Ovary (tissue), 3 donors: ENCODE results near the gene MYOZ3.

ENCODE experiments used
- EP300 ChIP-seq: sonication (generic); formaldehyde crosslinking; IDR thresholded peaks from one replicate; pipeline ENCODE4 v1.6.1; 2017; ENCODE audit warnings: antibody characterized with exemption
- POLR2A ChIP-seq: fragments of 450-650 bp; IDR thresholded peaks from one replicate; pipeline ENCODE4 v1.6.1; 2017; ENCODE audit warnings: antibody characterized with exemption, mild to moderate bottlenecking, moderate library complexity
- TF ChIP-seq, protein P1 (sequence below), 3 donors: fragments of 450-650 bp in 2 of 3; fragments of 200-600 bp in 1 of 3; IDR thresholded peaks; one replicate each; pipeline versions ENCODE4 v1.5.1 to v1.8.0; 2016 to 2022; ENCODE audit warnings: antibody characterized with exemption in 3 of 3, mild to moderate bottlenecking in 1 of 3
- donor health status: DM: no; HTN: no; CAD: no.

DNA sequence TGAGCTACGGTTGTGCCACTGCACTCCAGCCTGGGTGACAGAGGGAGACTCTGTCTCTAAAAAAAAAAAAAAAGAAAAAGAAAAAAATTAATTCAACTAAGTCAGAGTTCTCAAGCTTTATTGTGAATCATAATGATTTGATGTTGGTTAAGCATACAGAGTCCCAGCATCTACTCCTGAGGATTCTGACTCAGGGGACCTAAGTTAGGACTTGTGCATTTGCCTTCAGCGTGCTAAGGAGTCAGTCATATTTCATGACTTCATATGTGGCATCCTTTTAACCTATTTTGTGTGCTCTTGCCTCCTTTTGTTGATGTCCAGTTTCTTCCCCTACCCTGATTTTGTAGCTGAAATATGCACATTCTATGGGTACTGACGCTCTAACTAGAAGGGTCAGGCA is 2.9 kb downstream of the MYOZ3 start:
- TF ChIP-seq, protein P1, sequence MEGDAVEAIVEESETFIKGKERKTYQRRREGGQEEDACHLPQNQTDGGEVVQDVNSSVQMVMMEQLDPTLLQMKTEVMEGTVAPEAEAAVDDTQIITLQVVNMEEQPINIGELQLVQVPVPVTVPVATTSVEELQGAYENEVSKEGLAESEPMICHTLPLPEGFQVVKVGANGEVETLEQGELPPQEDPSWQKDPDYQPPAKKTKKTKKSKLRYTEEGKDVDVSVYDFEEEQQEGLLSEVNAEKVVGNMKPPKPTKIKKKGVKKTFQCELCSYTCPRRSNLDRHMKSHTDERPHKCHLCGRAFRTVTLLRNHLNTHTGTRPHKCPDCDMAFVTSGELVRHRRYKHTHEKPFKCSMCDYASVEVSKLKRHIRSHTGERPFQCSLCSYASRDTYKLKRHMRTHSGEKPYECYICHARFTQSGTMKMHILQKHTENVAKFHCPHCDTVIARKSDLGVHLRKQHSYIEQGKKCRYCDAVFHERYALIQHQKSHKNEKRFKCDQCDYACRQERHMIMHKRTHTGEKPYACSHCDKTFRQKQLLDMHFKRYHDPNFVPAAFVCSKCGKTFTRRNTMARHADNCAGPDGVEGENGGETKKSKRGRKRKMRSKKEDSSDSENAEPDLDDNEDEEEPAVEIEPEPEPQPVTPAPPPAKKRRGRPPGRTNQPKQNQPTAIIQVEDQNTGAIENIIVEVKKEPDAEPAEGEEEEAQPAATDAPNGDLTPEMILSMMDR (IDR thresholded peaks at IDR 0.05) = no peak
- TF ChIP-seq EP300 (no peak), POLR2A (no peak)
